Heart left ventricle (tissue), 13 donors: ENCODE results near the gene MRPS24.

Experiments used
- CTCF ChIP-seq, 12 donors: fragments of 200-600 bp; sonication (generic) in 4 of 12; IDR thresholded peaks; one replicate each; pipeline versions ENCODE4 v1.5.0 to v1.8.0; 2018 to 2022; ENCODE audit warnings: antibody characterized with exemption in 12 of 12, mild to moderate bottlenecking in 5 of 12
- POLR2A ChIP-seq, 2 donors: fragments of 450-650 bp; IDR thresholded peaks; one replicate each; pipeline ENCODE4 v1.6.1; 2017; ENCODE audit warnings: antibody characterized with exemption in 2 of 2, mild to moderate bottlenecking in 2 of 2, moderate library complexity in 2 of 2
- donor health status: ischemic (EF 13 %, LVEDD 7.1; RV severe dilation, severe dysfunction).
- donor health status: DM: no; HTN: yes; CAD: no.
- donor health status: DM: no; HTN: no; CAD: no.
- donor health status: ischemic (EF 25% LVEDD 6.9; RV normal size, moderate dysfunction).
- donor health status: ischemic (EF 25% LVEDD 5.7; RV mildly dilated, moderate dysfunction).
- donor health status: ischemic (EF 35%, LVEDD 5.7; RV mildly dilated, moderate dysfunction).
- donor health status: nonischemic (EF 11% LVEDD 7.7; RV severe dilation, severe dysfunction).
- donor health status: DM: yes; HTN: yes; CAD: no.
- donor health status: PGD.
- donor health status: ischemic (EF 29% LVEDD 5.4; RV normal size, mild dysfunction).
- donor health status: nonischemic (EF 23%, LVEDD 6.1; RV moderate dilation, normal function).

- TF ChIP-seq CTCF (IDR thresholded peaks at IDR 0.05) (no peak), POLR2A (IDR thresholded peaks at IDR 0.05) (no peak)
Observed at GRCh38 chr7:43895847-43896415, 26.6 kb upstream of the MRPS24 start.
